RWPE1 (cell line): ENCODE results near the gene IGF2BP2.
A peak's percentile ranks its signal among the peaks of the same experiment; 100 is the strongest.

ENCODE experiments used
- CTCF ChIA-PET: fragments of 350-600 bp; sonication (Branson Sonifier 250); formaldehyde crosslinking; extraction: SDS; loops from one replicate; lab custom pipeline; 2021; lab: Yijun Ruan, JAX
- POLR2A ChIA-PET: fragments of 400-600 bp; formaldehyde crosslinking; extraction: SDS; loops from one replicate; lab custom pipeline; 2020; ENCODE audit warnings: antibody characterized with exemption; ENCODE audit not compliant: low non-redundant PET; lab: Yijun Ruan, JAX
- DNase-seq: peaks from one replicate; pipeline ENCODE4 v3.0.0; 2012; ENCODE audit warnings: low spot score
- H3K27ac ChIP-seq: fragments of 450-650 bp; 2 replicates; pipeline ENCODE4 v1.5.1; 2017
- TF ChIP-seq, protein P1 (sequence below): fragments of 450-650 bp; conservative IDR thresholded peaks from 2 replicates; pipeline ENCODE4 v1.5.1; 2017; ENCODE audit warnings: low read depth, mild to moderate bottlenecking

The IGF2BP2 gene

DNA sequence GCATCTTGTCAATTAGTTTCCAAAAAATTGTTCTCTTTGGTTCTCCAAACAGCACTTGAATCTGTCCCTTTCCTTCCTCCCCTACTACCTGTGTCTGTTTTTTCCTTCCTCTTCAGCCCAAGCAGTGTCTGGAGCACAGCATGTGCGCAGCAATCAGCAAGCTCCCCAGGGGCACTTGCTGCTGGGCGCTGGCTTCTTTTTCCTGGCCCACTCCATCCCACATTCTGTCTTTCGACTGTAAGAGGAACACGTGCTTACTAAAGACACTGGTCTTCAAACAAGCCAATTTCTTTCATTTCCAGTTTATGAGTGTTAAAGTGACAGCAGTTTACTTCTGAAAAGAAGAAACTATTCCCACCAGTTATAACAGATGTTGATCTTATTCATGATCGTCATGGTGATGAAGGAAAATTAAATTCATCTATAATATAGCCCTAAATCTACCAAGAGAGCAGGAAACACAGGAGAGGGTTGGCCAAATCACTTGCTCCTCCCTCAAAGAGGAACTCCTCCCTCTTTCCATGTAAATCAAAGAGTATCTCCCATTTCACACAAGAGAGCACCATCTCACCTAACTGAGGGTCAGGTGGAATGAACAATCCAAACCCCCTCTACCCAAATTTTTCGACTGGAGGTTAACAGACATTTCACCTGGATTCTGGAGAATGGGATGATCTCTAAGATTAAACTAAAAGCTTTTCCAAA, 115.4 kb downstream of the IGF2BP2 start:
- DNase-seq = no peak
- ChIA-PET POLR2A (interaction anchor here (0.6 kb wide), 1 partner anchor 58 kb away, joined by 4 read pairs; no protein-coding TSS in a partner anchor), CTCF (interaction anchor here (0.6 kb wide), 3 partner anchors 12 to 956 kb away, joined by 3 read pairs; no protein-coding TSS in a partner anchor)
- TF ChIP-seq, protein P1, sequence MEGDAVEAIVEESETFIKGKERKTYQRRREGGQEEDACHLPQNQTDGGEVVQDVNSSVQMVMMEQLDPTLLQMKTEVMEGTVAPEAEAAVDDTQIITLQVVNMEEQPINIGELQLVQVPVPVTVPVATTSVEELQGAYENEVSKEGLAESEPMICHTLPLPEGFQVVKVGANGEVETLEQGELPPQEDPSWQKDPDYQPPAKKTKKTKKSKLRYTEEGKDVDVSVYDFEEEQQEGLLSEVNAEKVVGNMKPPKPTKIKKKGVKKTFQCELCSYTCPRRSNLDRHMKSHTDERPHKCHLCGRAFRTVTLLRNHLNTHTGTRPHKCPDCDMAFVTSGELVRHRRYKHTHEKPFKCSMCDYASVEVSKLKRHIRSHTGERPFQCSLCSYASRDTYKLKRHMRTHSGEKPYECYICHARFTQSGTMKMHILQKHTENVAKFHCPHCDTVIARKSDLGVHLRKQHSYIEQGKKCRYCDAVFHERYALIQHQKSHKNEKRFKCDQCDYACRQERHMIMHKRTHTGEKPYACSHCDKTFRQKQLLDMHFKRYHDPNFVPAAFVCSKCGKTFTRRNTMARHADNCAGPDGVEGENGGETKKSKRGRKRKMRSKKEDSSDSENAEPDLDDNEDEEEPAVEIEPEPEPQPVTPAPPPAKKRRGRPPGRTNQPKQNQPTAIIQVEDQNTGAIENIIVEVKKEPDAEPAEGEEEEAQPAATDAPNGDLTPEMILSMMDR = no peak
- H3K27ac ChIP-seq = no peak overlapping the region

DNA sequence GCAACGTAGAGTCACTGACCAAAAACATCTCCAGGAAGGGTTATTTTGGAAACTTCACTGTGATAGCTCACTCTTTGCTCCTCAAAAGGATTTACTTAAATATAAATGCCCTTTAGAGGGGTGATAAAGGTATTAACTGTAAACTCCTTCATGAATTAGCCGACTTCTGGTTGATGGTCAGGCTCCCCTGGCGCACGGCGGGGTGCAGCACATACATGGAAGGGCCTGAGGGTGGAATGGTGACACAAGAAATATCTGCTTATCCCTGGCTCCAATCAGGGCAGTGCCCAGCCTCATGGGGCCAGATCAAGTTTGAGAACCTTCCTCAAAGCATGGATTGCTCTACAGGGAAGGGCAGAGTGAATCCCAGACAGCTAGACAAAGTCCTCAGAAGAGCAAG, 116.5 kb downstream of the IGF2BP2 start:
- no peak for DNase-seq
- H3K27ac ChIP-seq = no peak overlapping the region
- ChIA-PET CTCF (interaction anchor here (0.5 to 0.8 kb wide), 3 partner anchors 9 to 48 kb away, joined by 3 to 5 read pairs (median 4); no protein-coding TSS in a partner anchor), POLR2A (no interaction called here)
- TF ChIP-seq, protein P1 = no peak

DNA sequence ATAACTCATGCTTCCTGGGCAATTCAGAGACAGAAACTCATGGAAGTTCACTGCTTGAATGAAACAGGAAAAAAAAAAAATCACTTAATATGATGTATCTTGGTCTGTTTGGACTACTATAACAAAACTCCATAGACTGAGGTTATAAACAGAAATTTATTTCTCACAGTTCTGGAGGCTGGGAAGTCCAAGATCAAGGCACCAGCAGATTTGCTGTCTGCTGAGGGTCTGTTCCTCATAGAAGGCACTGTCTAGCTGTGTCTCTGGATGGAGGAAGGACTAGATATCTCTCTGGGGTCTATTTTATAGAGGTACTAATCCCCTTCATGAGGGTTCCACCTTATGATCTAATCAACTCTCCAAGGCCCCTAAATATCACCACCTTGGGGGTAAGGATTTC, 119.3 kb downstream of the IGF2BP2 start:
- POLR2A ChIA-PET = no interaction called here
- no peak overlapping the region for H3K27ac ChIP-seq
- DNase-seq = no peak
- TF ChIP-seq, protein P1 = no peak
- CTCF ChIA-PET = interaction anchor here (1.1 to 1.3 kb wide), 2 partner anchors 11 to 45 kb away, joined by 3 to 4 read pairs; no protein-coding TSS in a partner anchor

DNA sequence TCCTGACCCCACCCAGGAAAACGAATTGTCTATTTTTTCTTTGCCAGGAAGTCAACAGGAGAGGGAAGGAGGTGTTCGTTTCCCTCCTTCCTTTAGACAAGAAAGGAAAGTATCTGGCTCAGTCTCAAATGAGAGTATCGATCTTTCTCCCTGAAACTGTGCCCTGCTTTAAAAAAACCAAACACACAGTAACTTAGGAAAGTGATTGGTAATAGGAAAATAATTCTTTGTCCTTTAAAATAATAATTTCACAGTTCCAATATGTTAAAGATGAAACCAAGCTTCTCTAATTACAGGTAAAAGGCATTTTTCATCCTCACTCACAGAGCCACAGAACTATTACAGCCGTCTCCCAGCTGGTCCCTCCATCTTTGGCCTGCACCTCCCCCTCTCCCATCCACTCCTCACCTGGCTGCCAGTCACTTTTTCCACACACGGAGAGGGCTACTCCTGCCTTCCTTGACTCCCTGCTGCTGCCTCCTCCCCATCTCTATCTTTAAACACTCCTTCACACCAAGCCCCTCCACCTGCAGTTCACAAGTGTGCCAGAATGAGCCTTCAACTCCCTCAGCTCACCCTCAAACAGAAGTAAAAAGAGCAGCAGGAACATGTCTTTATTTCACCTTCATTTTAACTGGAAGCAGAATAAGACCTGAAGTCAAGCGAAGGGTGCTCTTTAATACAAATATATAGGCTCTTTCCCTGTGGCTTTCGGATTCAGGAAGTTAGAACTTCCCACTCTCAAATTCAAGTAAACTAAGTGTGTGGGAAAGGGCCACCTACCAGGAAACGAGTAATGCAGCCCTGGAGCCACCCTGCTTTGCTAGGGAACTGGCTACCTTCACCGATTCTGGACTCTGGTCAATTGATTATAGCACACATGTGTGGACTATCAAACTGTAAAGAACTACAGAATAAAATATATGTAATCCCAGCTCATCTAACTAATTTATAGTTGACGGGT, 122.3 kb downstream of the IGF2BP2 start:
- H3K27ac ChIP-seq = 0 out of 2 replicates have a peak overlapping the region, but pooled peaks have one; percentile 21
- no peak for DNase-seq
- TF ChIP-seq, protein P1 = no peak
- ChIA-PET POLR2A (no interaction called here), CTCF (interaction anchor here (1.2 to 1.3 kb wide), 2 partner anchors 26 to 66 kb away, joined by 3 to 4 read pairs; no protein-coding TSS in a partner anchor)

DNA sequence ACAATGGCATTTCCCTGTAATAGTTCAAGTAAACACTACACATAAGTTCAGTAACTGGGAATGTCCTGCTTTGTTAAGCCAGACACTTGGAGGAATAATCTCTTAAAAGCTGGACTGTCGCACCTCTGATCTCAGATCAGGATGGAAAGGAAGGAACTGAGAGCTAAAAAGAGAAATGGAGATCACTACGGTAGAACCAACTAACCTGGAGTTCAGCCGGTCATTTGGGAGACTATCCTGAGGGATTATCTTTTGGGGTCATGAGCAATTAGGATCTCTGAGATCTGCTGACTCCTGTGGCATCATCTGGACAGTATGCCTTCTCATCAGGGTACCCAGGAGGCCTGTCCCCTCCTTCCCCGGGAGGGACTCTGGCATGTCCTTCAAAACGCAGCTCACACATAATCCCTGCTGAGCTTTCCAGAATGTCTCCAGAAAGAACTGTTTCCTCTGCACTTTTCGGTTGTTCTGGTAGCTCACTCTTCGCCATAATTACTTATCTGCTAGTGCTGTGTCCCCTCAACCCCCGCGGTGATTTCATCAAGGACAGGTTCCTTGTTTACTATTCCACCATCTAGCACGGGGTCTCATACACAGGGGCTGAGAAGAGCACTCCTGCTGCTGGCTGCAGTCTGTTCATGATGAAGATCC, 123.1 kb downstream of the IGF2BP2 start:
- ChIA-PET CTCF (no interaction called here), POLR2A (no interaction called here)
- no peak for DNase-seq
- TF ChIP-seq, protein P1 = no peak
- H3K27ac ChIP-seq = 0 out of 2 replicates have a peak overlapping the region, but pooled peaks have one; percentile 14
